Stimulated activated naive CD4-positive, alpha-beta T cell (primary cell): Measurements from ENCODE around the gene SPAG5.

ENCODE experiments used
- DNase-seq, 6 experiments: peaks; one replicate each; lab custom pipeline; 2025; lab: John Stamatoyannopoulos, UW

Gene SPAG5, protein sequence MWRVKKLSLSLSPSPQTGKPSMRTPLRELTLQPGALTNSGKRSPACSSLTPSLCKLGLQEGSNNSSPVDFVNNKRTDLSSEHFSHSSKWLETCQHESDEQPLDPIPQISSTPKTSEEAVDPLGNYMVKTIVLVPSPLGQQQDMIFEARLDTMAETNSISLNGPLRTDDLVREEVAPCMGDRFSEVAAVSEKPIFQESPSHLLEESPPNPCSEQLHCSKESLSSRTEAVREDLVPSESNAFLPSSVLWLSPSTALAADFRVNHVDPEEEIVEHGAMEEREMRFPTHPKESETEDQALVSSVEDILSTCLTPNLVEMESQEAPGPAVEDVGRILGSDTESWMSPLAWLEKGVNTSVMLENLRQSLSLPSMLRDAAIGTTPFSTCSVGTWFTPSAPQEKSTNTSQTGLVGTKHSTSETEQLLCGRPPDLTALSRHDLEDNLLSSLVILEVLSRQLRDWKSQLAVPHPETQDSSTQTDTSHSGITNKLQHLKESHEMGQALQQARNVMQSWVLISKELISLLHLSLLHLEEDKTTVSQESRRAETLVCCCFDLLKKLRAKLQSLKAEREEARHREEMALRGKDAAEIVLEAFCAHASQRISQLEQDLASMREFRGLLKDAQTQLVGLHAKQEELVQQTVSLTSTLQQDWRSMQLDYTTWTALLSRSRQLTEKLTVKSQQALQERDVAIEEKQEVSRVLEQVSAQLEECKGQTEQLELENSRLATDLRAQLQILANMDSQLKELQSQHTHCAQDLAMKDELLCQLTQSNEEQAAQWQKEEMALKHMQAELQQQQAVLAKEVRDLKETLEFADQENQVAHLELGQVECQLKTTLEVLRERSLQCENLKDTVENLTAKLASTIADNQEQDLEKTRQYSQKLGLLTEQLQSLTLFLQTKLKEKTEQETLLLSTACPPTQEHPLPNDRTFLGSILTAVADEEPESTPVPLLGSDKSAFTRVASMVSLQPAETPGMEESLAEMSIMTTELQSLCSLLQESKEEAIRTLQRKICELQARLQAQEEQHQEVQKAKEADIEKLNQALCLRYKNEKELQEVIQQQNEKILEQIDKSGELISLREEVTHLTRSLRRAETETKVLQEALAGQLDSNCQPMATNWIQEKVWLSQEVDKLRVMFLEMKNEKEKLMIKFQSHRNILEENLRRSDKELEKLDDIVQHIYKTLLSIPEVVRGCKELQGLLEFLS

DNA sequence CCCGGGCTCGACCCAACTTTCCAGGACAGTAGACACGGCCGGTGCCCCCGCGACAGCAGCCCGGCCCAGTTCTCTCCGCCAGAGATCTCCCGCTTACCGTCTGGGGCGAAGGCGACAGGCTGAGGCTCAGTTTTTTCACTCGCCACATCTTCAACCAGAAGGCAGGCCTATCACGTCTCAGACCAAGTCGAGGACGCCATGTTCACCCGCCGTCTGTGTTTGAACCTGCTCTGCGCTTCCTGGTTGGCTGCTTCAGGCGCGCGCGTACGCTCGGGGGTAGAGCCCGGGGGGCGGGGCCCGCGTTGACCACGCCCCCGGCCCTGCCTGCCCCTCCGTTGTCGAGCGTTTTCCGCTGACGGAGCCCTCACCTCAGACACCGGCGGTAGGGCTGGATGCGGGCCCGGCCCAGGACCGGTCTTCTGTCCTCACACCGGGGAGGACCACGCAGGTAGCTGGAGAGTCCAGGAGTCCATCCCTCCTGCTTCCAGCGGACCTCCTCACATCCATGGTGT lies at the start of gene SPAG5:
SPAG5 (minus strand) TSS at position 227 of the 512 bp plus-strand sequence; CDS start at position 148, 79 bp downstream.
- peak; percentile 88 to 95 (median 92) for DNase-seq

DNA sequence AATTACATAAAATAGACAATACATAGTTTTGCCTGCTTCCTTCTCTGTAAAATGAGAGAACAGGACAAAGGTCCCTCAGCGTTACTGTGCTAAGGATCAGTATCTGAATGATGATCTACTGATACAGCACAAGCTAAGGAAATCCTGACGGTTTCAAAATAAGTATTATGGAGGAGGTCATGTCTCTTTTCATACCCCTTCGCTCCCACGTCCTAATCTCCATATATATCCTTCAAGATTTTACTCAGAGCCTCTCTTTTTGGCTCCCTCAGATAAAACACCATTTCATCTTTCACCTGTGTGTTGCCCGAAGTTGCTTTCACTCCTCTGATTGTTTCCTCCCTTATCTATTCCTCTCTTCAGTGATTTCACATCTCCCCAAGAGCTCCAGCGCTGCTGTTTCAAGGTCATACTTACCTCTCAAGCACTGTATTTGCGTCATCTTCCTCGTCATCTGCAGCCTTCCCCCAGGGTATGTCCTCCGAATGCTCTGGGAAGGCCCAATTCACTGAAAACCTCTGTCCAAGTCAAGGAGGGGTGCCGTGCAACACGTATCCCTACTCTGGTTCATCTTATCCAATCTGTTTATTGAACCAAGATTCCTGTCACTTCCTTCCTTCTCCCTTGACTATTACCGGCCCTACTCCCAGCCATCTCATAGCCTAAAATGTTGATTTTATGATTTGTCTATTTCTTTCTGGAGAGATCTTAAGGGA lies 47.4 kb upstream of the SPAG5 start:
- peak in 2 of 6 experiments; percentile 37 to 53 for DNase-seq

DNA sequence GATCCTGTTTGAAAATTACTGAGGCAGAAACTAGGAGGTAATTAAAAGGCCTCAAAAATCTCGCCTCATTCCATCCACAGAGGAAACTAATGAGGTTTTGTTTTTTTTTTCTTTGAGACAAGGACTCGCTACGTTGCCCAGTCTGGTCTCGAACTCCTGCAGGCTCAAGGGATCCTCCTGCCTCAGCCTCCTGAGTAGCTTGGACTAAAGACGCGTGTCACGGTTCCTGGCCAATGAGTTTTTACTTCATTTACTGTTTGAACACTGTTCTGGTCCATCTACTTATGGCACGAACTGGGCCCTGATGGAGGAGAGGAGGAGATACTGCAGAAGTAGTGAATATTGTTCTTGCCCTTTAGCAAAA lies 46.7 kb upstream of the SPAG5 start:
- DNase-seq, result no peak

DNA sequence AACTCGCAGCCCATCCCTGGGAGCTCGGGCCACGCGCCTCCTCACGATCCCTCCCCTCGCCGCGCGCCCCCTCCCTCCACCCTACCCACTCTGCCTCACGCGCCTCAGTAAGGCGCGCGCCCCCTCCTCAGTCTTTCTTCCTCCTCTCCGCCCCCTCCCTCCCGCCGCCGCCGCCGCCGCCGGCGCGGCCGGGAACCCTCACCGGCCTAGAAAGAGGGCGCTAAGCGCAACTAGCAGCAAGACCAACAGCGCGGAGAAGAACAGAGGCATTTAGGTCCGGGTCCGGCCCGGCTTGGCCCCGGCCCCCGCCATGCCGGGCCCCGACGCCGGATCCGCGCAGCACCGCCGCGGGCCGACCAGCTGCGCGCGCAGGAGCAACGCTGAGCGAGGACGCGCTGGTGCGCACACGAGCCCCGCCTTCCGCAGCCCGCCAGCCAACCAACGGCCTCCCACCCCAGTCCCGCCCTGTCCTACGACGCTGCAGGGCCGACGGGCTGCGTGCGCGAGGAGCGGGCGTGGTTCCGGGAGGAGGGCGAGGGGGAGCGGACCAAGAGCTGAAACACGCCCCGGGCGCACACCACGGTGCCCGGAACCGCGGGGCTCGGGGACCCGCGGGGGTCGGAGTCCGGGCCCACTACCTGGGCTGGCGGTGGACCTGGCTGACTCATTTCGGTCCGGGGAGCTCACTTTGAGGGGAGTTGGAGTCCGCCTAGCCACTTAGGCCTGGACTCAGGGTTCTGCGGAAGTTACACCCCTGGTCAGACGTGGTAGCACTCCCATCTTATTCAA lies 46.2 kb upstream of the SPAG5 start, which contains the start of gene BLTP2:
BLTP2 (minus strand) TSS at position 372 of the 789 bp plus-strand sequence; CDS start at position 270, 102 bp downstream.
- peak; percentile 87 to 94 (median 91) for DNase-seq

DNA sequence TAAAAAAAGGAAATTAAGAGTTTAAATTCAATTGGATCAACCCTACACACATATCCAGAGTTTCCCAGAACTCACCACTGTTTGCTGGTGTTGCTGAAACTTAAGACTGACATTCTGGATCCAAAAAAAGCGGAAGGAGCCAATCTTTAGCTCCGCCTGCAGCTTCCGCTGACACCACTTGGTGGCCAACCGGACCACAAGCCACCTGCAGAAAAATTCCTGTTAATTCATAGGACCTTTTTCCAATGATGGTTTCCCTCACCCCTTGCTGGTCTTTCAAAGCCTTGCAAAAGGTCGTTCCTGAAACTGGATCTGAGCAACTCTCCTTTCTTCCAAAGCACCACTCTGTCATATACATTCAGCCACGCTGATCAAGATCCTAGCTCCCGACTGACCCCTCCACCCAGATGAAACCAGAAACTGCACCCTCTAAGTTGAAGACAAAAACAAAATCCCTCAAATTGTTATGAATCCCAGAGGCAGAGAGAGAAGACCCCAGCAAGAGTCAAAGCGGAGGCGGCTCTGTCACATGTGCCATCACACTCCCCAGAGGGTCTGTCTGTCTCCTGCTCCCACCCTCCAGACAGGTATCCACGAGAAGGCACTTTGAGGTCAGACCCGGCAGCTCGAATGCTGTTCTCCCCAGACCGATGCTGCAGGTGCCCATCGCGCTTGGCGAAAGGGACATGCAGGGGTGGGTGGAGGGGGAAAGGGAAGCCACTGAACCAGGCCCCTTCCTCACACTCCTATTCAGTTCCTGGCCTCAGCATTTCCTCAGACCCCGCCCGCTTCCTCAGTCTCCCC lies 45.4 kb upstream of the SPAG5 start:
- DNase-seq, result no peak

DNA sequence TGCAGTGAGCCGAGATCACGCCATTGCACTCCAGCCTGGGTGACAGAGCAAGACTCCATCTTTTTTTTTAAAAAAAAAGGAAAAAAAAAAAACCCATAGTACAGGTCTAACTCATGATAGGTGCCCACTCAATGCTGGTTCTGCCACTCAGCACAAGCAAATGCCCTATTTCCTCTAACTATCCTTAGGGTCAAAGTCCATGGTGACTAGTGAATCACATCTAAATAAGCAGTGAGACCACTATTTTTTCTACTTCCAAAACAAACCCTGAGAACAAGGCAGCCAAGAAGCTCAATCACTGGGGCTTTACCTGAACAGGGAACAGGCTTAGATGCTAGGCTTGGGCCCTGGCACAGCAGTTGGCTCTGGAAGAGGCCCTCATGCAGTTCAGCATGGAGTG lies 42.8 kb upstream of the SPAG5 start:
- no peak for DNase-seq

DNA sequence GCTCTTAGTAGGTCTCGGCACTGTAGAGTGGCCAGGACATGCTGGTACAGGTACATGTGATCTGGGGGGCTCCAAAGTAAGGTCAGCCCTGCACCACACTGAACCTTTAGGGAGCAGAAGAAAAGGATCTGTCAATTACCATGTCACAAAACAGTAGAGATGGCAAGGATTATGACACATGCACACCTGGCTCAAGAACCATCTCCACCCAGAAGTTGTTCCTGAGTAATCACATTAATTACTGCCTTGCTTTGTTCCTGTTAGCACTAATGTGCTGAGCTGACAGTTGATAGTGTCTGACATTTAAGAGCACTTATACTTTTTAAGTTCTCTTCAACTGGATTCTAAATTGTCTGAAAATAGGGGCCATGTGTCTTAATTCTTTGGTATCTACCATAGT lies 36.7 kb upstream of the SPAG5 start:
- no peak for DNase-seq

DNA sequence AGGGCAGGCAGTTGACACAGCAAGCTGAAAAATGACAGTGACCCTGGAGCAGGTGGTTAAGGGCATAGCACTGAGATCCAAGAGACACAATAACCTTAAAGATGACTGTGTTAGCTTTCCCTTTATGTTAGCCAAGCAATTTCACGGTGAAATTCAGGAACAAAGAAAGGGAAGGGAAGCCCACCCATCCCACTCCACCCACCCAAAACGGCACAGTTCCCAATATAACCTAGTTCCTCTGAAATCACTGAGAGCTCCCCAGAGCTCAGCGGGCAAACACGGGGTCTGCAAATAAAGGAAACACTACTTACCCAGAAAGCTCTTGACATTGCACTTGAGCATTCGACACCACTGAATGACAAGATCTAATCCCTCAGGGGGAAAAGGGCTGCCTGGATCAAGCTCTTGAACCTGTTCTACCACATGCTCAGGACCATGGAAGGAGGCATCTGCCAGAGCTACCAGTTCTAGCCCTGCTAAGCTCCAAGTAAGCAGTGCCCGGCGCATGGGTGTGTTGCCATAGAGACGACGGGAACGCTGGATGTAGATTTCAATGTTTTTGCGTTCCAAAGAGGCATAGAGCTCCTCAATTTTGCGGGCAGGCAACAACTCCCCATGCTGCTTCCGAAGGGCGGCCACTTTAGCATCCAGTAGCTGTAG lies 35.5 kb upstream of the SPAG5 start:
- DNase-seq, result no peak

DNA sequence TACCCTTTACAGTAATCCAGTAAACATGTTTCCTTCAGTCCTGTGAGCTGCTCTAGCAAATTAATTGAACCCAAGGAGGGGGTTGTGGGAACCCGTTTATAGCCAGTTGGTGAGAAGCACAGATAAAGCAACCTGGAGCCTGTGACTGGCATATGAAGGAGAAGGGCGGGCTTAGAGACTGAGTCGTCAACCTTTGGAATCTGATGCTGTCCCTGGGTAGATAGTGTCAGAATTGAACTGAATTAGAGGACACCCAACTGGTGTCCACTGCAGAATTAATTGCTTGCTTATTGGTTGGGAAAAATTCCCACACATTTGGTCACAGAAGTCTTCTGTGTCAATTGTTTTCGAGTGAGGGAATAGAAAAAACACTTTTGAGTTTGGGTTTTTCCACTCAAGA lies 28.0 kb upstream of the SPAG5 start:
- no peak for DNase-seq

DNA sequence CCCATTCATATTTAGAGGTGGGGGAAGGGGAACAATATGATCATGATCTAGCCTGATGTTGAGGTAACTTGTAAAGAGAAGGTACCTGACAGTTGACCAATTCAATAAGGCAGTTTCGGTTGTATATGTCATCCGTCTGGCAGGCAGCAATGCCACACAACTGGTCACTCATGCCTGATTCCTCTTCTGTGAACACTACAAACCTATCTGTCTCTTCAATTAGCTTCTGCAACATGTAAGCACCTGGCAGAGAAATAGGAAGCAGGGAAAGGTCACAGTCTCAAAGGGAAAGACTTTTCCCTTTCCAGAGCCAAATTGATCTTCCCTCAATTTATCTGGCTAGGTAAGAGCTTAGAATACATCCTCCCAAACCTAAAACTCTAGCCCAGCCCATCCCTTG lies 25.3 kb upstream of the SPAG5 start:
- no peak for DNase-seq

DNA sequence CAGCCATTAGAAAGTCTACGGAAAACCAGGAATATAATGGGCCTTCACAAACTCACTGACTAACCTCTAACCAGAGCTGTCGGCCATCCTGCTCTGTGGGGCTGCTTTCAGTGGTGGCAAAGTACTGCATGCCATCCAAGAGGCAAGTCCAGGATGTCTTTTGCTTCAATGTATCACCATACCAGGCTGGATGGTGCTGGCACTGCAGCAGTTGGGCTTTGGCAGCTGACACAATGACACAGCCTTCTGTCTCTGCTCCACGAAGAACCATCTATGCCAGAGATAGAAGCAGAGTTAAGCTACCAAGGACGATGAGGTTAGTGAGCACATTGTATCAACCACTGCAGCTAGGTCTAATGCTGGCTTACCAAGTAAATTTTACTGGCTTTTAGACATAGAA lies 24.9 kb upstream of the SPAG5 start:
- DNase-seq, result no peak

DNA sequence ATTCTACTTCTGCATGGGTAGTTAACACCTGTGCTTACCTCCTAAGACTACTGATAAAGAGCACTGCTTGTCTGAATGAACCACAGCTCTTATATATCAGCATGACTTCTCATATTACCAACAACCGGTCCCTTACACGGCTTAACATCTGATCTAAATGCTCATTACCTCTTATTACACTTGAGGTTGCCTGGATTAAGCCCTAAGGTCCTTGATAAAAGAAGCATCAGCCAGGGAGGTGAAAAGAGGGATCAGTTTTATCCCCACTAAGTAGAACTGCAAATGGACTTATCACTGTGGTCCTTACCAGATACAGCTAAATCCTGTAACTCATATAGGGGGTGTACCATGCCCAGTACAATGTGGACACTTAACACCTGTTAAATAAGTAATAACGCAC lies 23.4 kb upstream of the SPAG5 start:
- DNase-seq, result no peak

DNA sequence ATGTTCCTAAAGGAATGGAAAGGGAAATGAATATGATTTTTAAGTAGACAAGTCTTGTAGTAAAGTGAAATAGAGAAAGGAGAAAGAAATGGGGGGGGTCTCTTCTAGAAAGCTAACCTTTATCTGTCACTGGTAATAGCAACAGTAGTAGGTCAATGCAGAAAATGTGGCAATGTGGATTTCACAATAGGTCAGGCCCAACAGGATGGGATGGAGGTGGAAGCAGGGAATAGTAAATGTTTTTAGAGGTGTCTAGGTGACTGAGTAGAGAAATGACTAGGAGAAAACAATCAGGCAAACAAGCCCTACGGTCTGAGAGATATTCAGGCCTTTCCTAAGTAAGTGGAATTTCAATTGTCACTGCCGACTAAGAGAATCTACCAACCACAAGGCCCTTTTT lies 21.2 kb upstream of the SPAG5 start:
- DNase-seq, result no peak

DNA sequence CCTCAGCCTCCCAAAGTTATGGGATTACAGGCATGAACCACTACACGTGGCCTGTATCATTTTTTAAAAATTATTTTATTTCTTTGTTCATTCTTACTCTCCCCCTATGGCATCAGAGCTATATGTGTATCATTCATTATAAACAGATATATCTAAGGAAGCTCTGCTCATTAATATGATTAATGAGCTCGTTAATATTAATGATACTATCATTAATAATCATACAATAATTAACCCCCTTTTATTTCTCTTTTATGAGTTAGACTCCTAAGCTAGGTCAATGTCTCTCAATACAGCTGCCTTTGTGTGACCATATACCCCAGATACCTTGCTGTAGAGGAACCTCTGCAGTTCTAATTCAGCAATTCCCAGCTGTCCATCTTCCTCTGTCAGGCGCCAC lies 19.6 kb upstream of the SPAG5 start:
- DNase-seq, result no peak

DNA sequence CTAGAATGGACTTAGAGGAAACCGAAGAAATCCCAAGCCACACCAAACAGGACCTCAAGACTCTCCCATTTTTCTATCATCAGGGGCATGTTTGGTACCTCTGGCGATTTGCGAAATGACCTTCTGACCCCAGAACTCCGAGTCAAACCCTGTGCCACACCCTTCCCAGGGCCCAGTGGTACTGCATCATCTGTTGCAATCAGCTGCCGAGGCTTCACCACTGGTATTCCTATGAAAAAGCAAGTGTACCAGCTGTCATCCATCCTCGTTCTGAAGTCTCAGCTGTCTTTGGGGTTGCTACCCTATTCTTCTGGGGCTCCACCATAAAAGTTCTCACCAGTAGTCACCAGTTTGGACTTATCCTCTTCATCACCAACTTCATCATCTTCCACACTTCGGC lies 17.5 kb upstream of the SPAG5 start:
- no peak for DNase-seq

DNA sequence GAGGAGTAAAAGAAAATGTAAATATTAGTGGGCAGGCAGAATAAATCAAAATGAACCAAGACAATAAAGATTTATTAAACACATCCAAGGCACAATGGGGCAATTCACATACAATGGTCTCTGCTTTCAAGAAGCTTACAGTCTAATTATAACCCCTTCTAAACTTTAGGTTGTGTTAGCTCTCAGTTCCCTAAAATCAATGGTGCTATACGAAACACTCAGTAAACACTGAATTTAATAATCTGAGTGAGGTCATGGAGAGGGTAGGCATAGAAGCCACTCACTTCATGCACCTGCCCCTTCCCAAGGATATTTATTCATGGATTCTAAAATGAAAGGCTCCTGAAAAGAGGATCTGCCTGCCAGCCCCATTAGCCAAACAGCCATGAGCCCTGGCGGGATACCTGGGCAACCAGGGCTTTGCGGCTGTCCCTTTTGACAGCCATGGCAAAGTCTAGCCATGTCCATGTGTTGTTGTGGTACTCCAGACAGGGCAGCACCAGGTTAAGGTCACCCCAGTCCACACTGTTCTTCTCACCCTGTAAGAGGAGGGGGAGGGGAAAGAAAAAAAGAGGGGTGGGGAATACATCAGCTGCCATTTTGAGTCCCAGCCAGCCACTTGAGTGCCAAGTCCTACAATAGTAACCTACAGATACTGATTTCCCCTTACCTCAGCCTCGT lies 16.6 kb upstream of the SPAG5 start:
- no peak for DNase-seq

DNA sequence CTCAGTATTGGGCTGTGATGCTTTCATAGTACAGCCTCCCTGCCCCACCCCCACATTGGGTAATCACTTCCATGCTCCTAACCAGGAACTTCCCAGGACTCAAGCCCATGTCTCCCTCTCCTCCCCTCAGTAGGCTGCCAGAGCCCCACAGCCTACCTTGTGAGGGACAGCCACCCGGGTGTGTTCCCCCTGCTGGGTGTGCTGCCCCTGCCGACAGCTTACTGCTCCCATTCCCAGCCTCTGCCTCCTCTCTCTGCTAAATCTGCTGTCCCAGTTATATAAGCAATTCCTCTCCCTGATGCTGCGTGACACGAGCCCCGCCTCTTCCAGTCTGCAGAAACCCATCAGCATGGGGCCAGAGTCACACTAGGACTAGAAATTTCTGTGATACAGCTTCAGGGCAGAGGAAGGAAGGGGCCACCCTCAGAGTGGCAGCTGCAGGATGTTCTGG lies 15.1 kb upstream of the SPAG5 start, which contains the start of gene RSKR:
RSKR (minus strand) TSS at position 255 of the 451 bp plus-strand sequence; CDS start at position 231, 24 bp downstream.
- no peak for DNase-seq
